Left ventricle myocardium superior (tissue), 1 donor: ENCODE measurements around the gene LMNTD2. TPM values are rescaled to one million over a fixed set of nuclear protein-coding genes. Genes with fewer than 3 reads are reported as not detected.

Experiments used
- ATAC-seq: fragments of 200-7000 bp; cut with Tn5 transposase; one replicate; pipeline ENCODE4 v1.9.1; 2020; ENCODE audit warnings: mild to moderate bottlenecking, moderate library complexity
- DNase-seq: peaks from one replicate; pipeline ENCODE4 v3.0.0-alpha.2; 2020
- intact Hi-C: fragments of 100-400 bp; cut with micrococcal nuclease; formaldehyde crosslinking; loops from one replicate; pipeline ENCODE4 v1.11.0; 2022
- total RNA-seq: library from RNA; stranded (reverse); fragmentation: NEBNext Ultra II Directional; extraction: Animal tissue kit (Norgen Biotek cat#: 25700); gene quantifications from one replicate; pipeline ENCODE4 v1.2.1, GENCODE V29; 2021
- donor health status: DM: no; HTN: yes; CAD: no; lungs with severe emphysema.

Gene LMNTD2
- total RNA-seq, 1 donor from 2014 or later, result 0.20 TPM

DNA sequence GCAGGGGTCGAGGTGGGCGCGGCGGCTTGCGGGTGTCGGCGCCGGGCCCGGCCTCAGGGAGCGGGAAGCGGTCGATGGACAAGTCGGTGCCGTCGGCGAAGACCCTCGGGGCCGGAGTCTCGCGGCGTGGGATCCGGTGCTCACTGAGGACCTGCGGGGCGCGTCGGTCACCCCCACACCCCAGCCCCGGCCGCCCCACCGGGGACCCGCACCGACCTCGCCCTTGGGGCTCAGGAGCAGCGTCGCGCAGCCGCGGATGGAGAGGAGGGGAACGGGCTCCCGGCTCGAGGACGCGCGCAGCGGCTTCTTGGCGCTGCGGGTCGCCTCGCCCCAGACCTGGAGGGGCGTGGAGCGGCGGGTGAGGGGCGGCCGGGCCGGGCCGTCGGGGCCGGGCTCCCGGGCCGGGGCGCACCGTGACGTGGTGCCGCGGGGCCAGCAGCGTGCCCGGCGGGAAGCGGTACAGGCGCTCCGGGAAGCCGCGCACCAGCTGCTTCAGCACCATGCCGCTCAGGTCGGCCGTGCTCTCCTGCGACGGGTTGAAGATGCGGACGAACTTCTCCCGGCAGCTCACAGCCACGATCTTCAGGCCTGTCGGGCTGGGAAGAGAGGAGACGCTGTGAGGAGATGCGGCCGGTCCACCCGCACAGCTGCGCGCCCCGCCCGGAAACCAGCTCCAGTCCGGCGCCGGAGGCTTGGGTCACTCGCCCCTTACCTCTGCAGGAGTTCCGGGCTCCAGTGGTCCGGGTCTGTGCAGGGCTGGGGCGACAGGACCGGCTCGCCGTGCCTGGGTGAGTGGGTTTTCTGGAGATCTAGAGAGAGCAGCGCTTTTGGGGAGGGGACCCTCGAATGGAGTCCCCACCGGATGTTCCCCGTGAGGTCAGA lies 4.5 kb downstream of the LMNTD2 start:
- no peak for ATAC-seq
- DNase-seq, result no peak
- intact Hi-C loops, result no loop called here

DNA sequence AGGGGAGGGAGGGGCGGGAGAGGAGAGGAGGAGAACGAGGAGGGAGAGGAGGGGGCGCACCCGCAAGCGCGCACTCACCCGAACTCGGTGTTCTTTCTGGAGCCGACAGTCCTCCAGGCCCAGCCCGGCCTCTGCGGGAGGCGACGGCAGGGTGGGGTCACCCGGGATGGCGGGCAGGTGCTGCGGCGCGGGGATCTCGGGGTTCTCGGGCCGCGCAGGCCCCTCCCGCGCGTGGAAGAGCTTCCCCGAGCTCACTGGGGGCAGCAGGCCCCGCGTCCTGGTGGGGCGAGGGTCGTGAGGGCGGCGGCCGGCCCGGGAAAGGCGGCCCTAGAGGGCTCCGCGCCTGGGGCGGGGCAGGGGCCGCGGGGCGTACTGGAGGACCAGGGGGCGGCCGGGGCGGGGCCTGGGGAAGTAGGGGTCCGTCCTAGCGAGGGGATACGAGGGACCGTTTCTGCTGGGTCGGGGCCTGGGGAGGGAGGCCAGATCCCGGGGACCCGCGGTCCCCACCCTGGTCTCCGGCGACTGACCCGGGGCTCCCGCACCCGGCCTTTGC lies 5.2 kb downstream of the LMNTD2 start:
- intact Hi-C loops, result no loop called here
- no peak for ATAC-seq
- no peak for DNase-seq

DNA sequence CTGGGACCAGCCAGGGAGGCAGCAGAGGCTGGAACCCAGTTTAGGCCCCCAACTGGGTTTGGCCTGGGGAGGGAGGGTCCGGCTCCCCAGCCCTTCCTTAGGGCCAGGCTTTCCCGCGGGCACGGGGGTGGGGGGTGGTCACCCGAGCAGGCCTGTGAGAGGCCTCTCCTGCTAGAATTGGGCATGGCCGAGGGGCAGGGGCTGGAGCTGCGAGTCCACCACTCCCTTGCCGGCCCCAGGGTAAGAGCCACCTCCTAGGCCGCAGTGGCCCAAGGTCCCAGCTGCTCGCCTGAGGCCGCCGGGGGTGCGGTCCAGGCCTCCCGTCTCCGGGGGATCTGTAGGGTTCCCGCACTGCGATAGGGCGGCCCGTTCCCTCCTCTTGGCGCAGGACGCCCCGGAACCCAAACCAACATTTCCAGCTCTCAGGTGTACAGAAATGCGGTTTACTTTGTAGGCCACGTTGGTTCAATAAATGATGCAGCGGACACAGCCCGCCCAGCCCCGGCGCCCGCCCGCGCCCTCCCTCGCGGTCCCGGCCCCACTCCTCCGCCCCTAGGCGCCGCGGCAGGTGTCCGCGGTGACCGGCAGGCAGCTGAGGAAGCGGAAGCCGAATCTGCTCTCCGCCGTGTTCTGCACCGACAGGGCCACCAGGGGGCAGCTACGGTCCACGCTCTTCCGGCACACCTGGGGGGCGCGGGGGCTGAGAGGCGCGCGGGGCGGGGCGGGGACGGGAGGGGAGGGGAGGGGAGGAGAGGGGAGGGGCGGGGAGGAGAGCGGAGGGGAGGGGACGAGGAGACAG lies 5.9 kb downstream of the LMNTD2 start:
- ATAC-seq (peak; percentile 71), DNase-seq (peak; percentile 72)
- intact Hi-C loops, result no loop called here

DNA sequence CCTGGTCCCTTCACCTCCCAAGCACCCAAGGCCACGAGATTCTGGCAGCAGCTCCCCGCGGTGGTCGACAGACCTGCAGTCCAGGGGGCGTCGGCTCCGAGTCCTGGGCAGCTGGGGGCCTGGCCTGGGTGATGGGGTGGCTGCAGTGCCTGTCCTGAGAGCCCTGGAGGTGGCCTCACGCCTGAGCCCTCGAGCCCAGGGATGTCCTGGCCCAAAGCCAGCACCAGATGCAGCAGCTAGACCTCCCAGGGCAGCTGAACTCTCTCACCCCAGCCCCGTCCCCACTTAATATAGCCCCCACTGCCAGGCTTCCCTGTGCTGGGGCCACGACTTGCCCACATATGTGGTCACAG lies 6.6 kb downstream of the LMNTD2 start:
- ATAC-seq, result no peak
- no peak for DNase-seq
- intact Hi-C loops, result no loop called here

DNA sequence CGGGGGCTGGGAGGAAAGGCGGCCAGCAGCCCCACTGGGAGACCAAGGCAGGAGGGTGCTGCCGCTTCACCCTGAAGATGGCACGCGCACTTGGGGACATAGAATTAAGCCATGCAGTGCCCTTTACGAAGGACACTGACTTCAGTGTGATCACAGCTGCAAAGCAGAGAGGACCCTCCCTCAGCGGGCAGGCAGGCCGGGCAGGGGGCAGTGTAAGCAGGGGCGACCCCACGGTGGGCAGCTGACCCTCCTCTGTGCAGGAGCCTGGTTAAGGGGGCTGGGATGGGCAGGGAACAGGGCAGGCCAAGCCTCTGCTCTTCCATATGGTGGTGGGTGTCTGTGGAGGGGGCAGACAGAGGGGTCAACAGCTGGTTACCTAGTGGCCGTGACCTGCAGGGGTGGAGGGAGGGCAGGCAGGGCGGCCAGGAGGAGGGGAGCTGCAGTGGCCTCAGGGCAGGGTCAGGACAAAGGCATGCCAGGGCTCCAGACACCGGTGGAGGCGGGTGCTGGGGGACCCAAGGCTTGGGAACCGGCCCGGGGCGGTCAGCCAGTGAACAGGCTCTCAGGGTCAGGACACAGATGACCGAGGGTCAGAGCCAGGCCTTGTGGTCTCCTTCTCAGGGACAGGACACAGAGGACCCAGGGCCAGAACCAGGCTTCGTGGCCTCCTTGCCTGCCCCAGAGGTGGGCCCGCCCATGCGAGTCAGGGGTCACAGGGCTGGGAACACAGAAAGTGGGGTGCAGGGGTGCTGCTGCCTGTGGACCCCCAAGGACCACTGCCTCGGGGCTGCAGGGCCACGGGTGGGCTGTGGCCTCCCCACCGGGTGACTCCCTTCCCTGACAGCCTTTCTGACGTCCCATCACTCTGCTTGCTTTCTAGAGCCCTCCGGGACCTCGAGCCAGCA lies 7.2 kb downstream of the LMNTD2 start:
- DNase-seq, result no peak
- intact Hi-C loops, result no loop called here
- ATAC-seq, result no peak

DNA sequence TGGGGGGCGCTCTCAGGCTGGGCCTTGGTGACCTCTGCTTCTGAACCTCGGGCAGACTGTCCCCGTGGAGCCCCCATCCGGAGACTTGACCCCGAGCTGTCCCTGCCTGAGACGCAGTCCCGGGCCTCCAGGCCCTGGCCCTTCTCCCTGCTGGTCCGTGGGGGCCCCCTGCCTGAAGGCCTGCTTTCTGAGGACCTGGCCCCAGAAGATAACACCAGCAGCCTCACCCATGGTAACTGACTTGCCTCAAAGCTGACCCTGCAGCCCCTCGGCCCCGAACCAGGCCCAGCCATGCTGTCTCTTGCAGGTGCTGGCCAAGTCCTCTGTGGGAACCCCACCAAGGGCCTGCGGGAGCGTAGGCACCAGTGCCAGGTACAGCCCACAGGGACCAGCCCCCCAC lies 8.9 kb downstream of the LMNTD2 start:
- no peak for ATAC-seq
- intact Hi-C loops, result no loop called here
- DNase-seq, result no peak

DNA sequence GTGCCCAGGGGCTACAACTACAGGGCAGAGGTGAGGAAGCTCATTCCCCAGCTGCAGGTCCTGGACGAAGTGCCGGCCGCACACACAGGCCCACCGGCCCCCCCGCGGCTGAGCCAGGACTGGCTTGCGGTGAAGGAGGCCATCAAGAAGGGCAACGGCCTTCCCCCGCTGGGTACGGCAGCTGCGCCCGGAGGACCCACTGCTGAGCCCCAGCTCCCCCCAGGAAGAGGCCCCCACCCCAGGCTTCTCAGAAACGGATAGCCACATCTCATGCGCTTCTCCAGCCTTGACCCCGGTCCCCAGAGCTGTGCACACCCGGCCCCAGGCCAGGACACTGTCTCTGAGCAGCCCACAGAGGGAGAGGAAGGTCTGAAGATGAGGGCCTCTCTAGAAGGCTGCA lies 9.4 kb downstream of the LMNTD2 start:
- ATAC-seq, result no peak
- no peak for DNase-seq
- intact Hi-C loops, result no loop called here

DNA sequence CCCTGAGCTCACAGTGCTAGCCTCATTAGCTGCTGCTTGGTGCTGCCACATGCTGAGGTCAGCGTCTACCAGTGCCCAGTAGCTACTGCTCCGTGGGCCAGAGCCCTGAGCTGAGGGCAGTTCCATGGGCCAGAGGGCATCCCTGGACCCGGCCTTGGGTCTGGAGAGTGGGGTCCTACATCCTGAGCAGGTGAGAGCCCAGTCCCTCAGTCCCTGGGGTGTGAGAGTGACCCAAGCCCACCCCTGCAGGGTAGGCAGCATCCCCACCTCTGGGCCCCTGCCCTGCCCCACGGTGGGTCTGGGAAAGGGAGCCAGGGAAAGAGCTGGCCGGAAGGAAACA lies 9.8 kb downstream of the LMNTD2 start:
- intact Hi-C loops, result no loop called here
- ATAC-seq (no peak), DNase-seq (no peak)

DNA sequence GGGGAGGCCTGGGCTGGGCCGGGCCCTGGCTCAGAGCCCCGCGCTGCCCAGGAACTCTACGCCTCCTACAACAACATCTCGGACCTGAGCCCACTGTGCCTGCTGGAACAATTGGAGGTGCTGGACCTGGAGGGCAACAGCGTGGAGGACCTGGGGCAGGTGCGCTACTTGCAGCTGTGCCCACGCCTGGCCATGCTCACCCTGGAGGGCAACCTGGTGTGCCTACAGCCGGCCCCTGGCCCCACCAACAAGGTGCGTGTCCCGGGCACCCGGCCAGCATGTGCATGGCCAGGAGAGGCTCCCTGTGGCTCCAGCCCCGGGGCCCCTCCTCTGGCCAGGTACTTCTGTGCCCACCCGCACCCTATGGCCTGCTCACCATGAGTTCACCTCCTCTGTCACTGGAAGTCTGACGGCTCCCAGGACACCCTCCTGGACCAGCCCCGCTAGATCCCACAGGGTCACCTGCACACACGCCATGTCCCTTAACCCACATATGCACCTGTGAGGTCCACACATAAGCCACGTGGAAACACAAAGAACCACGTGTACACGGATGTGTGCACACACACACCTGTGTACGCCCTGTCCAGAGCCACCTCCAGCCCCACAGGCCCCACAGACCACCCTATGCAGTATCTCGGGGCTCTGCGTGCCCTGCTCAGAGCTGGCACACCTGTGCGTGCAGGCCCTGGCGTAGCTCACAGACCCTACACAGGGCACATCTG lies 10.4 kb downstream of the LMNTD2 start:
- no peak for DNase-seq
- ATAC-seq, result no peak
- intact Hi-C loops, result no loop called here

DNA sequence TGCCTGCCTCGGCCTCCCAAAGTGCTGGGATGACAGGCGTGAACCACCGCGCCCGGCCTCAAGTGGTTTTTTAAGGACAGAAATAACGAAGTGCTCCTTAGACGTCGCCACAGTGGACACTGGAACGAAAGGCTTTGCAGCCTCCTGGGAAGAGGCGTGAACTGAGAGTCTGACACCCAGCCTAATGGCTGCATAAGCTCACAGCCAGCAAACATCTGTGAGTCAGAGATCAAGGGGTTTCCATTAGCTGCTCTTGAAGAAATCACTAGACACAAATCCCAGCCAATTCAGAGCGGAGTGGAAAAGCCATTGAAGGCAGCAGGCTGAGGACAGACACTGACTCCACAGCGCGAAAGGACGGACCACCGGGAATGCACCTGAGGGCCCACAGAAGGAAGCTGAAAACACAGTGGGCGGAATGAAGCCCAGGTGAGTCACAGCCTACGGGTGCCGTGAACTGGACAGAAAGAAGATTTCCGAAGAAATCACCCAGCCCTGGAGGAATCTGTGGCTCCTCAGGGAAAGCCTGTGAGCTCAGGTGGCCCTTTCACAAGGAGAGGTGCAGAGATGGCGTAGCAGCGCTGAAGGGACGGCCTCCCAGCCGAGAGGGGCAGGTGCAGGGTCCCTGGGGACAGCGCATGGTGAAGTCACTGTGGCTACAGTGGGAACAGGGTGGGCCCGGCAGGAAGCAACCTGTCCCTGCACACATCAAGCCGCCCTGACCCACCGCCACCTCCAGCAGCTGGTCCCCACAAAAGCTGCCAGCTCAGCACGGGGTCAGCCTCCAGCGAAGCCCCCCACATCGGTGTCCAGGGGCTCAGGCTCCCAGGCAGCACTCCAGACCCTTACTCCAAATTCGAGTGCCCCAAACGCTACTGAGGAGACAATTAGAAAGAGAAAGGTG lies 11.6 kb downstream of the LMNTD2 start:
- ATAC-seq (no peak), DNase-seq (no peak)
- intact Hi-C loops, result no loop called here

DNA sequence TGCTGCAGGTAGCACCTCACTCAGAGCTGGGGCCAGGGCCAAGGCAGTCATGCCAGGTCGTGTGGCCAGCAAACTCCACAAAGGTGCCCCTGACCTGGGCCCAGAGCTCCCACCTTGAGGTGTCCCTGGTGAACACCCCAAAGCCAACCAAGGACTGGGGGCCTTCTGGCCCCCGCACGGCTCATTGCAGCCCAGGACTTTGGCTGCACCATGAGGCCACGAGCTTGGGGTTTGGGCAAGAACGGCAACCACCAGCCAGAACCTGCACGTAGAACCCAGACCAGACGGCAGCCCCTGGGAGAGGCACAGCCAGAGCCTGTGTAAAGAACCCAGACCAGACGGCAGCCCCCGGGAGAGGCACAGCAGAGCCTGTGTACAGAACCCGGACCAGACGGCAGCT lies 15.4 kb downstream of the LMNTD2 start:
- DNase-seq, result no peak

DNA sequence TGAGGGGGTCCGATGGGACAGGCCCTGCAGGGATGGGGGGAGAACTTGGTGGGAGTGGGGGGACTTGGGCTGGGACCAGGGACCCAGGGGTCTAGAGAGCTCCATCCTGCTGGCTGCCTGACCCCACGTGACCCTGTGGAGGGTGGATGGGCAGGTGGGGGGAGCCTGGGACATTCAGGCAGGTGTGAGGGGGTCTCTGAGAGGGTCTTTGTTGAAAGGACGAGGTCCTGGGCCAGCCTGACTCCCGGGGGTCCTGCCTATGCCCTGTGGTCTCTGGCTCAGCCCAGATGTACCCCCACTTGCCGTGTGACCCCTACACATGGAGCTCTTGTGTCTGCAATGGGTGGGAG lies 15.7 kb downstream of the LMNTD2 start:
- intact Hi-C loops, result no loop called here
- ATAC-seq (no peak), DNase-seq (no peak)

More for the DNA sequence above, 15.4 kb downstream of the LMNTD2 start:
- intact Hi-C loops, result no loop called here
- ATAC-seq, result no peak

DNA sequence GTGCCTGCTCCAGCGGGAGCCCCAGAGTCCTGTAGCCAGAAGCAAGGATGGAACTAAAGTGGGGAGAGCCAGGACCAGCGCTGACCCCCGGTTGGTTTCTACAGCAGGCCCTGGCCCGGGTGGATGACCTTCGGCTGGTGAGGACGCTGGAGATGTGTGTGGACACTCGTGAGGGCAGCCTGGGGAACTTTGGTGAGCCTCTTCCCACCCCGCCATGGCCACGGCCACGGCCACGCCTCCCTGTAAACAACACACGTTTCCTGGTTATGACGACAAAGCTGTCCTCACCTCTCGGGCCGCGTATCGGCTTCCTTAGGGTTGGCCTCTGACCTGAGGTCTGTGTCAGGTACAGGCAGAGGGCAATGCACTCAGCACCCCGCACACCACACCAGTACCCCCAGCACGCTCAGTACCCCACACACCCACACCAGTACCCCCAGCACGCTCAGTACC lies 19.1 kb downstream of the LMNTD2 start:
- ATAC-seq, result no peak
- DNase-seq, result no peak
- intact Hi-C loops, result no loop called here

DNA sequence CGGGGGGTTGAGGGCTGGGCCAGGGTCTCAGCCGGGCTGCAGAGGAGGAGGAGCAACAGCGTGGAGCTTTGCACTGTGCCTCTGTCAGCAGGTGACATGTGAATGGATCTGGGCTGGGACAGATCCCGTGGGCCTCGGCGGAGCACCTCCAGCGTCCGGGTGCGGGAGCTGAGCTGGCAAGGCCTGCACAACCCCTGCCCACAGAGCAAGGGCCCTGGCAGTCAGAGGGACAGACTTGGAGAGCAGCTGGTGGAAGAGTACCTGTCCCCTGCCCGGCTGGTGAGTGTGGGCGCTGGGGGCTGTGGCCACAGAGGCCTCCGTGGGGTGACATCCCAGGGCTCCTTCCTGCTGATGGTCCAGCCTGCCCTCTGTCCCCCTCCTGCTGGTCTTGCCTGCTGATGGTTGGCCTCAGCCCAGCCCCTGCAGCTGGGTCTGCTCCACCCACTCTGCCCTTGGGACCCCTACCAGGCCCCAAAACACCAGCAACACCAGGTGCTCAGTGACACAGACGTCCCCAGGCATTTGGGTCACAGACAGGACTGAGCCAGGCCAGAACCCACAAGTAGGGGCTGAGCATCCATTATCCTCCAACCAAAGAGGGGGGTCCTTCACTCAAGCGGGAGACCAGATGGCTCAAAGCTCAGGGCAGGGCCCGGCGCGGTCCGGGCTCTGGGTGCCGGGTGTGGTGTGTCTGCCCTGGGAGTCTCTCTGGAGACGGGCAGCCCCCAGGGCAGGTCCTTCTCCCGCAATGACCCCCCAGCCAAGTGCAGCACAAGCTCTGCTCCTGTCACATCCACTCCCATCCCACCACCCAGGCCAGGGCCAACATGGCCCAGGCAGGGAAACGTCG lies 19.7 kb downstream of the LMNTD2 start:
- intact Hi-C loops, result no loop called here
- peak; percentile 18 for DNase-seq
- no peak for ATAC-seq

DNA sequence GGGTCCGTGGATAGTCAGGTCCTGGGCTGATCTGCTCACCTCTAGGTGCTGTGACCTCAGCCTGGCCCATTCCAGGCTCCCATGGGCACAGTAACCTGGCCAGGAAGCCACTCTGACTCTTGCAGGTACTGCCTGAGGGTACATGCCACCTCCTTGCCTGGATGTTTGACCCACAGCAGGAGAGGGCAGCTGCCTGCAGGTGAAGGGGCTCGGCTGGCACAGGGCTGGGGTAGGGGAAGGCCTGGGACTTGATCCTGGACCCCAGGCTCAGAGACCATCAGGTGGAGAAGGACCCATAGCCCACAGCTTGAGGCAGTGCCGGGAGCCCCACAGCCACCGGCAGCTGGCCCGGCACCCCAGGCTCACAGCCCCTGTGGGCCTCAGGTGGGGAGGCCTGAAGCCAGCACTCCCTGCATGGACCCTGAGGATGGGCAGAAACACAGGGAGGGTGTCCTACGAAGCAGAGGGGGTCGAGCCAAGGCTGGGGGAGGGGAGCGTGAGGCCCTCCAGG lies 20.5 kb downstream of the LMNTD2 start:
- no peak for ATAC-seq

DNA sequence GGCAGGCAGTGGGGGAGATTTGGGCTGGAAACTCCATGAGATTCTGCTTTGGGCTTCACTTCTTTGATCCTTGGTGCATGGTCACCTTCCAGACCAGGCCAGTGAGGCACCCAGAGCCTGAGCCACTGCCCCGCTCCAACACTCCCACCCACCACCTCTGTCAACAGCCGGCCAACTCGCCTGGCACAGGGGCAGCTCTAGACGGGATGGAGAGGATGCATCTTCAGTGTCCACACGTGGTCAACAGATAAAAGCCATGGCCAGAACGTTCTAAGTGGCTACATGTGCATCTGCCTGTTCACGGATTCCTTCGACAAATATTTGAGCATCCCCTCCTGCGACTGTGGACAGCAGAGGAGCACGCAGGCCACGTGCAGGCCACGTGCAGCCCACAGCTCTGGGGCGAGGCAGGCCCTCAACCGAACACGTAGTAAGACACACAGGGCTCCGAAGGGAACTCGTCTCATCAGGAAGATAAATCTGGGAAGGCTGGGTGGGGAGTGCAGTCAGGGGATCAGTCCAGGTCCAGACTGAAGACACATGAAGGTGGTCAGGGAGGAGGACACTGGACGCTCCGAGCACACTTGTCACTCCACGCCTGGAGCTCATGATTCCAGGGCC lies 22.0 kb downstream of the LMNTD2 start:
- intact Hi-C loops, result no loop called here
- DNase-seq (peak; percentile 24), ATAC-seq (no peak)

More for the DNA sequence above, 20.5 kb downstream of the LMNTD2 start:
- intact Hi-C loops, result no loop called here
- DNase-seq, result no peak
